ENCODE data around the gene SLC2A13. TPM values are rescaled to one million over a fixed set of nuclear protein-coding genes. Genes with fewer than 3 reads are reported as not detected.
"Not testable (repeated sequence)": the region's sequence is repeated elsewhere in the genome, so short reads cannot be mapped to it uniquely, and the experiment has no call there.

SLC2A13 gene
- total RNA-seq, 1 donor from 2014 or later: 8.5 TPM

DNA sequence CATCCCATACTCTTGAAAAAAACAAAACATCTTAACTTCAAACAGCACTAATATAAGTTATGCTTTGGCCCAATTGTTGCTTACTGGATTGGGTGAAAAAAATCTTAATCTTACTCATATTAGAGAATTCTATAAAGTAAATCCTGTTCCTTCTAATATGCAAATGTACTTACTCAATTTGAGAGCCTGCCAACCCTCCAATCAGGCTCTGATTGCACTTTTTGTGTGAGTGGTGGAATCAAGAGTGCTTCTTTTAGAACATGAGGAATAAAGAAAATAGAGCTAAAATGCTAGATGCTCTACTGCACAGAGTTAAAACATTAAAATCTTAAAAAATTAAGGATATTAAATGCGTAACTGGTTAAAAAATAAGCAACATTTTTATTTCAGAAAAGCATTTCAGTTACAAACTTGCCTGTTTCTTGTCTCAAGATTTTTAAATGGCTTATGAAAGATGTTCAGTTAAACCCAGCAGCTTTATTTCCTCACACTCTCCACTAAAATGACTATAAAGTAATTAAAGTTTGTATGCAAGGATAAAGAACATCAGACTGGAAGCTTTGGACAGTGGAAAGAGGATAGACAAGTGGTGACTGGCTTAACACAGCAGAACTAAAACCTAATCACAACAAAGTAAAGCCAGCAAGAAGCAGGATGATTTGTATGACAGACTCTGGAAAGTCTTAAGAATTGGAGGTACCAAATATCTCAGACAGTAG lies 177.5 kb downstream of the SLC2A13 start:
- DNase-seq (ENCODE audit: low spot score): no peak

GRCh38 chr12:39923364-39923763 lies 182.5 kb downstream of the SLC2A13 start:
- no peak for DNase-seq (ENCODE audit: low spot score)

DNA sequence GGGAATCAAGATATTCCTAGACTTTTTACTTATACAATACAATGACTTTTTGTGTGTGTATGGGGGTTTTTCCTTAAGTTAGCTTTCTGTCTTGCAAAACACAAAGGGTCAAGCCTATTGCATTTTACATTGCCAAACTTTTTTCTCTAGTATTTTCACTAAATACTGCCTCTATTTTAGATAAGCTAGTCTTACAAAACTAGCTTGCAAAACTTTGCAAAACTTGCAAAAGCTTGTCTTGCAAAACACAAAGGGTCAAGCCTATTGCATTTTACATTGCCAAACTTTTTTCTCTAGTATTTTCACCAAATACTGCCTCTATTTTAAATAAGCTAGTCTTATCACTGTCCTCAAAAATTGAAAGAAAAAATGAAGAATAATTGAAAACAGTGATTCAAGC lies 183.3 kb downstream of the SLC2A13 start:
- not testable (repeated sequence) for DNase-seq (ENCODE audit: low spot score)

- DNase-seq (ENCODE audit: low spot score): no peak
Measured at GRCh38 chr12:39920647-39921046, 185.2 kb downstream of the SLC2A13 start.

GRCh38 chr12:39920222-39920621 lies 185.7 kb downstream of the SLC2A13 start:
- DNase-seq (ENCODE audit: low spot score): no peak

GRCh38 chr12:39919790-39920189 lies 186.1 kb downstream of the SLC2A13 start:
- DNase-seq (ENCODE audit: low spot score): no peak

GRCh38 chr12:39915249-39915648 lies 190.6 kb downstream of the SLC2A13 start:
- no peak for DNase-seq (ENCODE audit: low spot score)

GRCh38 chr12:39912211-39912980 lies 193.5 kb downstream of the SLC2A13 start:
- peak; percentile 59 for DNase-seq (ENCODE audit: low spot score)

GRCh38 chr12:39906237-39906636 lies 199.6 kb downstream of the SLC2A13 start:
- DNase-seq (ENCODE audit: low spot score): no peak

GRCh38 chr12:39905152-39905551 lies 200.7 kb downstream of the SLC2A13 start:
- peak; percentile 72 for DNase-seq (ENCODE audit: low spot score)

- DNase-seq (ENCODE audit: low spot score): no peak
Measured at GRCh38 chr12:39902821-39903220, 203.1 kb downstream of the SLC2A13 start.

DNA sequence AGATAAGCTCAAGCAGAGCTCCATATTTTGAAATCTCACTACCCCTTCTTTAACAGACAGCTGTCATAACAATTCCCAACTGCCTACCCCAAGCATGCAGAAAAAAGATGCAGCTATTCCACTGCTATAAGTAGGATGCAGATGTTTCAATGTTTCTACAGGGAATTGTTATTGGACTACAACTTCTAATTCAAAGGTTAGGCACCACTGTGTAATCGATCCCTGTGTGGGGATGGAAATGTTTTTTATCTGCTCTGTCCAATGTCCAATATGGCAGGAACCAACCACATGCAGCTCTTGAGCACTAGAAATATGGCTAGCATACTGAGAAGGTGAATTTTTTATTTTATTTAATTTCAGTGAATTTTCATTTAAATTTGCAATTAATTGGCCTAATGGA lies 208.6 kb downstream of the SLC2A13 start:
- DNase-seq (ENCODE audit: low spot score): no peak

DNA sequence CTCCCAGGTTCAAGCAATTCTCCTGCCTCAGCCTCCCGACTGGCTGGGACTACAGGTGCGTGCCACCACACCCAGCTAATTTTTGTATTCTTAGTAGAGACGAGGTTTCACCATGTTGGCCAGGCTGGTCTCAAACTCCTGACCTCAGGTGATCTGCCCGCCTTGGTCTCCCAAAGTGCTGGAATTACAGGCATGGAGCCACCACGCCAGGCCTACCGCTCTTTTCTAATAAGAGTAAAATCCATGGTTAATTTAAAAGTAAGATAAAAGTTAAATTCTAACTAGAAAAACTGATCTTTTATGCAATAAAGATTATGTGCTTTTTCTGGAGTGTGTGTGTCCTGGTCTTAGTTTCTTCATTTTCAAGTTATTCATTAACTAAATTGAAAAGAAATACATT lies 212.5 kb downstream of the SLC2A13 start:
- DNase-seq (ENCODE audit: low spot score): not testable (repeated sequence)

GRCh38 chr12:39892146-39892545 lies 213.7 kb downstream of the SLC2A13 start:
- no peak for DNase-seq (ENCODE audit: low spot score)

DNA sequence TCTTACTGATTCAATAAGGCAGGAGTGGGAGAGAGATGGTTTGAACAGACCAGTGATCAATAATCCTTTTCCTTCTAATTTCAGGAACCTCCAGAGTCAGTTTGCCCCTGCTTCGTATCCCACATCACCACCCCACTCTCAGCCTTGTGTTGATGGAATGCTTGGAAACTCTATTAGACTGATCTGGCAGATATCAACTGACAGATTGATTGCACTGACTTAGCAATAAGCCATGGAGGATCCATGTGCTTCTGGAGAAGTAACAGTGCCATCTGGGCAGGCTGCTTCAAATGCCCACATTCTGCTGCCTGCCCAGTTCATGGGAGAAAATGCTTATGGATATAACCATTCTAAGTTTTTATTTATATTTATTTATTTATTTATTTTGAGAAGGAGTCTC lies 218.0 kb downstream of the SLC2A13 start:
- no peak for DNase-seq (ENCODE audit: low spot score)

DNA sequence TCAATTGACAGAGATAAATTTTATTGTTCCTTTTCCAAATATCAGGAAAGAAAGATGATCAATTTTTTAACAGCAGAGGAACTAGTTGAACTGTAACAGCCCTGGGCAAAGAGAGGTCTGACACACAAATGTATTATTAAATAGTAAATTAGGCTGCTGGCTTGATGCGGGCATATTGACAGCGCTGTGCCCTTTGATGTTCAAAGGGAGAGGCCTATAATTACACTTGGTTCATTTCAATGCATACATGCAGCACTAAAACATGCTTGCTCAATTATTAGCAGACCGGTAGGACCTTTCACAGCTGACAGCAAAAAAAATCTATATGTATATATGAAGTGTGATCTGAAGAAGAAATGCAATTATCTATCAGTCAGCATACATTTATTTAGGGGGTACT lies 219.8 kb downstream of the SLC2A13 start:
- no peak for DNase-seq (ENCODE audit: low spot score)

GRCh38 chr12:39884616-39885125 lies 221.2 kb downstream of the SLC2A13 start:
- DNase-seq (ENCODE audit: low spot score): no peak

GRCh38 chr12:39883411-39883810 lies 222.5 kb downstream of the SLC2A13 start:
- no peak for DNase-seq (ENCODE audit: low spot score)

DNA sequence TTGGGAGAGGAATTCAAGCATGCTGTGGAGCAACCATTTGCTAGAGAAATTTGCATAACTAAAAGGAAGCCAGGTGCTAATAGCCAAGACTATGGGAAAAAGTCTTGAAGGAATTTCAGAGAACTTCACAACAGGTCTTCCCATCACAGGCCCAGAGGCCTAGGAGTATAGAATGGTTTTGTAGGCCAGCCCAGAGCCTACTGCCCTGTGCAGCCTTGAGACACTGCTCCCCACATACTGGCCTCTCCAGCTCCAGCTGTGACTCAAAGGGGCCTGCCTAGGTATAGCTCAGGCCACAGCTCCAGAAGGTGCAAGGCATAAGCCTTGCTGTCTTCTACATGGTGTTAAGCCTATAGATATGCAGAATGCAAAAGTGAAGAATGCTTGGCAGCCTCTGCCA lies 227.1 kb downstream of the SLC2A13 start:
- no peak for DNase-seq (ENCODE audit: low spot score)

GRCh38 chr12:39875721-39876120 lies 230.2 kb downstream of the SLC2A13 start:
- DNase-seq (ENCODE audit: low spot score): no peak

DNA sequence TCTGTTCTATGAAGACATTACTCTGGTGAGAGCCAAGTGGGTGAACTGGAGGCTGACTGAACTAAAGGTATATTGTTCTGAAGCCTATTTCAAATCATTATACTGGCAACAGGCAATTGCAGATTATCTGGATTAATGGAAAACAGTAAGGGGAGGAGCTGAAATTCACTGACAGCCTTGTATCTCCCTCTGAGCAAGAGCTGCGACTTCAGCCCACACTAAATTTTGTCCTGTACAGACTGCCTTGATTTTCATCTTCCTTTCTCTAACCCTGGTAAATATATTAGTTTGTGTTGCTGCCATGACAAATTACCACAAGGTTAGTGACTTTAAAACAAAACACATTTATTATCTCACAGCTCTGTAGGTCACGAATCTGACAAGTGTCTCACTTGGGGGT lies 231.1 kb downstream of the SLC2A13 start:
- DNase-seq (ENCODE audit: low spot score): no peak

- DNase-seq (ENCODE audit: low spot score): no peak
Measured at GRCh38 chr12:39873065-39873464, 232.8 kb downstream of the SLC2A13 start.

DNA sequence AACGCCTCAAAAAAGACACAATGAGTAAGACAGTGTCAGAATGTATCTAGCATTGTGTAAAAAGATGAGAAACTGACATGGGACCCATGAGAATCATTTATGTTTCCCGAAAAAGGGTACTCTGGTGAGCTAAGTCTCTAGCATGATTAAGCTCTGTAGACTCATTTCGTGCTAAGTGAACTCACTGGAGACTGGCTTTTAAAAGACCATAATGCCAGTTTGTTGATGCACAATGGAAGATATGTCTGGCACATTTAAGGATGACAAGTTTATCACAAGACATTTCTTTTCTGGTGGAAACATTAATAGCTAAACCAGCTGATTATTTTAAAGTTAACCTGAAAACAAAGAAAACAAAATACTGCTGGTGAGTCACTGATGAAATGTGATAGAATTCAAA lies 233.5 kb downstream of the SLC2A13 start:
- no peak for DNase-seq (ENCODE audit: low spot score)
